ENCODE measurements around the gene TMC4. TPM values are rescaled to one million over a fixed set of nuclear protein-coding genes. Genes with fewer than 3 reads are reported as not detected.

The TMC4 gene
- total and polyA plus RNA-seq, 2 experiments from 2014 or later: 2.3 to 7.8 TPM

GRCh38 chr19:54160854-54161253 is 12.1 kb downstream of the TMC4 start:
- H3K27me3 Mint-ChIP-seq (ENCODE audit: insufficient read depth, low read depth, poor library complexity): peaks cover 46% of the 10 kb centered on the region
- H3K4me3 Mint-ChIP-seq: peak overlapping the region; percentile 95
- no peak for ATAC-seq
- peaks cover 6% of the 10 kb centered on the region; the same call in 1 of the 2 replicates for H3K36me3 ChIP-seq (ENCODE audit: insufficient read depth)
- peaks cover 9% of the 10 kb centered on the region; the same call in 1 of the 2 replicates for H3K79me2 ChIP-seq (replicated peaks; ENCODE audit: insufficient read depth)
- H3K27ac ChIP-seq (ENCODE audit: low read depth): no peak overlapping the region
- H3K4me3 ChIP-seq: peak overlapping the region; percentile 63
- H3K9me3 Mint-ChIP-seq: peaks cover 2% of the 10 kb centered on the region; the same call in 2 of the 3 replicates
- peaks cover 2% of the 10 kb centered on the region; the same call in 1 of the 2 replicates for H4K20me1 ChIP-seq (replicated peaks; ENCODE audit: insufficient read depth)
- H3K4me2 ChIP-seq: peak overlapping the region; percentile 79
- peaks cover 32% of the 10 kb centered on the region for H3F3A ChIP-seq (replicated peaks; ENCODE audit: low read depth)
- no peak overlapping the region for H2AFZ ChIP-seq
- H3K27ac Mint-ChIP-seq: peak overlapping the region; percentile 94
- peaks cover 8% of the 10 kb centered on the region; the same call in 1 of the 2 replicates for H3K4me1 ChIP-seq (ENCODE audit: insufficient read depth)
- H3K36me3 Mint-ChIP-seq (ENCODE audit: low read depth): peaks cover 23% of the 10 kb centered on the region
- H3K9me2 ChIP-seq (ENCODE audit: insufficient read depth): no peaks in the 10 kb centered on the region
- peaks cover 39% of the 10 kb centered on the region for H3K4me1 Mint-ChIP-seq
- DNase-seq (ENCODE audit: low spot score): peak; percentile 16
- H3K27me3 ChIP-seq (ENCODE audit: insufficient read depth): peaks cover 7% of the 10 kb centered on the region; the same call in 1 of the 2 replicates
- TF ChIP-seq ZNF331 (CRISPR knock-in tag; IDR thresholded peaks at IDR 0.05; ENCODE audit: low read depth): no peak
- no peak for TF ChIP-seq STAT1 (IDR thresholded peaks at IDR 0.05; ENCODE audit: unreplicated experiment)
- no peak for TF ChIP-seq CREB1 (CRISPR knock-in tag; IDR thresholded peaks at IDR 0.05; ENCODE audit: low read depth)
- TF ChIP-seq ZNF114 (CRISPR knock-in tag; IDR thresholded peaks at IDR 0.05): no peak
- no peak for TF ChIP-seq CTCF (conservative IDR thresholded peaks at IDR 0.05; ENCODE audit: low read depth in 2 of 2)
- no peak for TF ChIP-seq REST (IDR thresholded peaks at IDR 0.05; ENCODE audit: unreplicated experiment)
- no peak for TF ChIP-seq ETS1 (IDR thresholded peaks at IDR 0.05)
- TF ChIP-seq JUNB (IDR thresholded peaks at IDR 0.05; ENCODE audit: unreplicated experiment): no peak
- no peak for TF ChIP-seq ZNF462 (CRISPR knock-in tag; IDR thresholded peaks at IDR 0.05)
- no peak for TF ChIP-seq POLR2AphosphoS5 (IDR thresholded peaks at IDR 0.05; ENCODE audit: low read depth)
- TF ChIP-seq EZH2phosphoT487 (IDR thresholded peaks at IDR 0.05; ENCODE audit: unreplicated experiment): no peak
- TF ChIP-seq NANOG (IDR thresholded peaks at IDR 0.05; ENCODE audit: borderline replicate concordance): no peak
- no peak for TF ChIP-seq EZH2 (IDR thresholded peaks at IDR 0.05; ENCODE audit: low read depth, unreplicated experiment)
